H1 (cell line): Measurements from ENCODE around the gene CACNA2D3. TPM values are rescaled to one million over a fixed set of nuclear protein-coding genes. Genes with fewer than 3 reads are reported as not detected.
A peak's percentile ranks its signal among the peaks of the same experiment; 100 is the strongest.

ENCODE experiments used
- CTCF ChIA-PET: fragments of 300-600 bp; sonication (Branson Sonifier 250); formaldehyde crosslinking; loops from one replicate; lab custom pipeline; 2021; ENCODE audit not compliant: partially characterized antibody; lab: Charles Lee
- POLR2A ChIA-PET: fragments of 300-600 bp; sonication (Branson Sonifier 250); formaldehyde crosslinking; loops from one replicate; lab custom pipeline; 2021; ENCODE audit warnings: inconsistent platforms; ENCODE audit not compliant: partially characterized antibody; lab: Charles Lee
- DNase-seq, 2 experiments: peaks; one replicate each; pipeline versions ENCODE4 v3.0.0 to v3.0.0-alpha.2; 2010 to 2022; ENCODE audit warnings: low spot score in 2 of 2, low read depth in 1 of 2, mixed read lengths in 1 of 2
- FAIRE-seq: peaks from 2 replicates; lab custom pipeline; 2011; peaks lifted over from hg19 to GRCh38; lab: Jason Lieb, UNC
- H2AFZ ChIP-seq: 2 replicates; pipeline ENCODE4 v1.8.1; 2012; ENCODE audit warnings: low read length, inconsistent platforms
- H2AK5ac ChIP-seq: 2 replicates; pipeline ENCODE4 v1.6.1; 2013; ENCODE audit warnings: low read depth, low read length
- H2BK120ac ChIP-seq: replicated peaks from 2 replicates; pipeline ENCODE3; 2013; ENCODE audit warnings: low read depth, low read length, inconsistent platforms
- H2BK12ac ChIP-seq: 2 replicates; pipeline ENCODE4 v1.6.1; 2013; ENCODE audit warnings: low read depth, low read length
- H2BK15ac ChIP-seq: 2 replicates; pipeline ENCODE4 v1.6.1; 2013; ENCODE audit warnings: low read length
- H2BK20ac ChIP-seq: 2 replicates; pipeline ENCODE4 v1.6.1; 2013; ENCODE audit warnings: low read length
- H2BK5ac ChIP-seq: 2 replicates; pipeline ENCODE4 v1.6.1; 2013; ENCODE audit warnings: low read depth, low read length
- H3K14ac ChIP-seq: 2 replicates; pipeline ENCODE4 v1.6.1; 2013; ENCODE audit warnings: inconsistent platforms; ENCODE audit not compliant: insufficient read length
- H3K18ac ChIP-seq: 2 replicates; pipeline ENCODE4 v1.6.1; 2013; ENCODE audit warnings: low read length; ENCODE audit errors: extremely low read depth
- H3K23ac ChIP-seq: 2 replicates; pipeline ENCODE4 v1.6.1; 2013; ENCODE audit warnings: inconsistent platforms; ENCODE audit not compliant: insufficient read length
- H3K23me2 ChIP-seq: 2 replicates; pipeline ENCODE4 v1.6.1; 2013; ENCODE audit warnings: low read depth, low read length
- H3K27ac ChIP-seq: 2 replicates; pipeline ENCODE4 v1.6.1; 2011; ENCODE audit warnings: low read depth, low read length, inconsistent platforms
- H3K27me3 ChIP-seq, 4 experiments: replicated peaks in 1 of 4; 1 replicate in 1 of 4; 2 replicates in 3 of 4; pipeline versions ENCODE4 v1.6.1 to v1.8.1; 2011 to 2013; ENCODE audit warnings: low read length in 3 of 4, mild to moderate bottlenecking in 3 of 4, inconsistent platforms in 2 of 4, mixed read lengths in 2 of 4, moderate library complexity in 1 of 4; ENCODE audit not compliant: control insufficient read depth in 3 of 4, insufficient read depth in 3 of 4; ENCODE audit errors: extremely low read depth in 1 of 4
- H3K36me3 ChIP-seq, 4 experiments: 2 replicates each; pipeline versions ENCODE4 v1.6.1 to v1.8.1; 2011 to 2013; ENCODE audit warnings: mild to moderate bottlenecking in 4 of 4, low read length in 3 of 4, moderate library complexity in 2 of 4, control low read depth in 1 of 4, inconsistent platforms in 1 of 4; ENCODE audit not compliant: insufficient read depth in 4 of 4, control insufficient read depth in 2 of 4
- H3K4ac ChIP-seq: replicated peaks from 2 replicates; pipeline ENCODE3; 2013; ENCODE audit warnings: low read length, low read depth, mixed read lengths, inconsistent platforms; ENCODE audit not compliant: insufficient read length
- H3K4me1 ChIP-seq, 4 experiments: replicated peaks in 1 of 4; 1 replicate in 1 of 4; 2 replicates in 3 of 4; pipeline versions ENCODE4 v1.6.1 to v1.8.1; 2011 to 2013; ENCODE audit warnings: low read length in 3 of 4, inconsistent platforms in 2 of 4, mixed read lengths in 1 of 4; ENCODE audit not compliant: insufficient read depth in 4 of 4, control insufficient read depth in 3 of 4
- H3K4me2 ChIP-seq, 2 experiments: 2 replicates each; pipeline versions ENCODE4 v1.6.1 to v1.8.1; 2011 to 2013; ENCODE audit warnings: low read depth in 2 of 2, low read length in 2 of 2, control low read depth in 1 of 2, inconsistent platforms in 1 of 2, mild to moderate bottlenecking in 1 of 2; ENCODE audit not compliant: insufficient read depth in 1 of 2
- H3K4me3 ChIP-seq, 4 experiments: fragments of 200-600, 300-600 bp in 1 of 4; sonication (generic), shearing (Covaris generic), sonication (Bioruptor Twin) in 1 of 4; 2 replicates each; pipeline versions ENCODE4 v1.5.1 to v1.8.1; 2011 to 2016; ENCODE audit warnings: low read length in 4 of 4, low read depth in 3 of 4, control low read depth in 2 of 4, inconsistent platforms in 2 of 4, mild to moderate bottlenecking in 2 of 4, mixed read lengths in 1 of 4, moderate library complexity in 1 of 4; ENCODE audit not compliant: insufficient read depth in 2 of 4; ENCODE audit errors: extremely low read depth in 1 of 4
- H3K56ac ChIP-seq: replicated peaks from 2 replicates; pipeline ENCODE3; 2013; ENCODE audit warnings: low read depth, mild to moderate bottlenecking, mixed read lengths, low read length, inconsistent platforms; ENCODE audit not compliant: insufficient read length
- H3K79me1 ChIP-seq: 2 replicates; pipeline ENCODE4 v1.6.1; 2013; ENCODE audit warnings: low read depth, low read length, control low read depth
- H3K79me2 ChIP-seq, 2 experiments: 2 replicates each; pipeline versions ENCODE4 v1.6.1 to v1.8.1; 2012 to 2013; ENCODE audit warnings: low read length in 2 of 2, mild to moderate bottlenecking in 2 of 2, inconsistent platforms in 1 of 2; ENCODE audit not compliant: insufficient read depth in 2 of 2, control insufficient read depth in 1 of 2
- H3K9ac ChIP-seq, 4 experiments: replicated peaks in 1 of 4; 1 replicate in 1 of 4; 2 replicates in 3 of 4; pipeline versions ENCODE4 v1.6.1 to v1.8.1; 2011 to 2013; ENCODE audit warnings: low read depth in 3 of 4, low read length in 3 of 4, control low read depth in 2 of 4, mild to moderate bottlenecking in 2 of 4, moderate library complexity in 2 of 4, inconsistent platforms in 1 of 4; ENCODE audit errors: extremely low read depth in 1 of 4
- H3K9me3 ChIP-seq, 2 experiments: 2 replicates each; pipeline versions ENCODE4 v1.6.1 to v1.8.1; 2012 to 2013; ENCODE audit warnings: mild to moderate bottlenecking in 2 of 2, moderate library complexity in 2 of 2, control low read depth in 1 of 2, inconsistent platforms in 1 of 2, low read depth in 1 of 2, low read length in 1 of 2, mixed read lengths in 1 of 2; ENCODE audit not compliant: insufficient read depth in 2 of 2
- H4K20me1 ChIP-seq, 2 experiments: replicated peaks in 1 of 2; 2 replicates each; pipeline versions ENCODE3 to v1.8.1; 2011 to 2013; ENCODE audit warnings: inconsistent platforms in 2 of 2, low read length in 2 of 2, mild to moderate bottlenecking in 1 of 2; ENCODE audit not compliant: insufficient read depth in 2 of 2, control insufficient read depth in 1 of 2
- H4K5ac ChIP-seq: 2 replicates; pipeline ENCODE4 v1.6.1; 2013; ENCODE audit warnings: low read length, low read depth, mixed read lengths, inconsistent platforms; ENCODE audit not compliant: insufficient read length
- H4K8ac ChIP-seq: 2 replicates; pipeline ENCODE4 v1.8.0; 2013; ENCODE audit warnings: mild to moderate bottlenecking, moderate library complexity, low read length, inconsistent platforms; ENCODE audit not compliant: insufficient read depth; ENCODE audit errors: extremely low read depth
- H4K91ac ChIP-seq: replicated peaks from 2 replicates; pipeline ENCODE3; 2013; ENCODE audit warnings: low read length, mixed read lengths, inconsistent platforms; ENCODE audit not compliant: insufficient read length
- BACH1 ChIP-seq: IDR thresholded peaks from 2 replicates; pipeline ENCODE4 v1.6.1; 2012; ENCODE audit warnings: low read length, improper control_type of control experiment
- CEBPB ChIP-seq: IDR thresholded peaks from 2 replicates; pipeline ENCODE4 v1.6.1; 2012; ENCODE audit warnings: low read depth, low read length
- TAF7 ChIP-seq: optimal IDR thresholded peaks from 2 replicates; pipeline ENCODE3; 2011; ENCODE audit warnings: low read depth, mild to moderate bottlenecking, inconsistent platforms, low read length, moderate library complexity, borderline replicate concordance
- WGBS, 2 experiments: shearing (Covaris generic) in 1 of 2; methylation state at CpG; one replicate each; pipeline versions ENCODE4 v1.1.6 to v1.1.7; 2013 to 2015; ENCODE audit warnings: low lambda C conversion rate in 2 of 2, mixed read lengths in 2 of 2, inconsistent platforms in 1 of 2, low coverage in 1 of 2, missing lambda C conversion rate in 1 of 2; ENCODE audit not compliant: insufficient replicate concordance in 2 of 2, insufficient coverage in 1 of 2, insufficient read length in 1 of 2; ENCODE audit errors: extremely low coverage in 1 of 2, missing lambda C conversion rate in 1 of 2; 5-methylcytosine and 5-hydroxymethylcytosine counted together
- polyA plus RNA-seq, 7 experiments: library from polyadenylated mRNA; depleted of rRNA in 3 of 7; stranded (reverse) in 5 of 7; unstranded in 2 of 7; fragments of >200 nt in 5 of 7; fragments of 200-250 nt in 2 of 7; gene quantifications; 1 replicate in 5 of 7; 2 replicates in 1 of 7; 4 replicates in 1 of 7; pipeline versions ENCODE4 v1.2.1 to v1.2.3, GENCODE V29; 2011 to 2013; ENCODE audit warnings: missing spikeins in 2 of 7, mixed read lengths in 2 of 7
- total RNA-seq: library from RNA; stranded (reverse); fragmentation: NEBNext Ultra II Directional; extraction: Animal tissue kit (Norgen Biotek cat#: 25700); gene quantifications from 2 replicates; pipeline ENCODE4 v1.2.1, GENCODE V29; 2021
- TF ChIP-seq, protein P1 (sequence below): IDR thresholded peaks from 2 replicates; pipeline ENCODE4 v1.6.1; 2011; ENCODE audit warnings: low read depth, mild to moderate bottlenecking, low read length; ENCODE audit not compliant: insufficient read depth
- TF ChIP-seq, protein P2 (sequence below): IDR thresholded peaks from 2 replicates; pipeline ENCODE4 v1.6.1; 2012; ENCODE audit warnings: low read length, inconsistent platforms
- TF ChIP-seq, protein P3 (sequence below): IDR thresholded peaks from 2 replicates; pipeline ENCODE4 v1.6.1; 2012; ENCODE audit warnings: inconsistent platforms

The CACNA2D3 gene
- total and polyA plus RNA-seq, 2 of the 8 experiments (the other 6 are each of a cell fraction or from before 2014, with no cell fraction given), result 1.5 to 1.8 TPM

DNA sequence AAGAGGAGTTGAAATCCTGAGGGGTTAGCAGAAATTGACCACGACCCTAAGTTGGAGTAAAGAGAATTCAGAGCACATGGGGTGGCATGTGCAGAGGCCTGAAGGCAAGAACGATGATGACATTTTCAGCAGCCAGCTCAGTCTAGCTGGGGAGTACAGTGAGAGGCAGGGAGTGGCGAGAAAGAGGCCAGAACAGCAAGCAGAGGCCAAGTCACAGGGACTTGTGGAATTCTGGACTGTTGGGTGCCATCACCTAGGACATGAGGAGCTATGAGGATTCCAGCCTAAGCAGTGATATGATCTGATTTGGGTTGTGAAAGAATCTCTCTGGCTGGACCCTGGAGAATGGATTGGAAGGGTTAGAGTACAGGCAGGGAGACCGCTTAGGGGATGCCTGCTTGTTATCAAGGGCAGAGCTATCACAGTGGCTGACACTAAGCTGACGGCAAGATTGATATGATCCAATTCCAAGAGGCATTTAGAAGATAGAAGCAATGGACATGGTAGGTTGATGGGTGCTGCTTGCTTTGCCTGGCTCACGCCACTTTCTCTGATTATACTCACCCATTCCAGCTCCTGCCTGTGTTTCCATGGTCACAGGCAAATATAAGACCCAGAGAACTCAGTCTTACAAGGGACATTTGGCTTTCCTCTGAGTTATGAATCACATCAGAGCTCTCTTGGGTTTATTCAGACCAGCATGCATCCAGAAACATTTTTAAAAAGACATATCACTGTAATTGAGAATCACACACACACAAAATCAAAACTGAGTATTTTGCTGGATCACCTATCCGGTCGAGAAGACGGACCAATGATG is 739.1 kb downstream of the CACNA2D3 start:
- Histone ChIP-seq H3K4me1 (peaks cover 0 to 13% (median 9%) of the 10 kb centered on the region in 4 experiments; a peak in 6 of 7 replicates), H4K91ac (peak overlapping the region; percentile 20), H3K23me2 (no peaks in the 10 kb centered on the region), H3K14ac (no peak overlapping the region), H3K23ac (no peak overlapping the region), H3K36me3 (no peaks in the 10 kb centered on the region), H4K5ac (no peak overlapping the region), H3K4me2 (no peak overlapping the region), H3K9me3 (no peaks in the 10 kb centered on the region), H3K56ac (no peak overlapping the region), H3K27ac (no peak overlapping the region), H3K9ac (no peak overlapping the region), H3K79me1 (no peaks in the 10 kb centered on the region; the same call in 1 of the 2 replicates), H3K79me2 (no peaks in the 10 kb centered on the region), H2BK12ac (no peak overlapping the region), H4K20me1 (no peaks in the 10 kb centered on the region), H2BK120ac (no peak overlapping the region), H2BK15ac (peak overlapping the region; percentile 32; the same call in 1 of the 2 replicates), H4K8ac (no peak overlapping the region), H3K4me3 (no peak overlapping the region), H2BK20ac (0 out of 2 replicates have a peak overlapping the region, but pooled peaks have one; percentile 34), H2BK5ac (peak overlapping the region; percentile 26; the same call in 1 of the 2 replicates), H3K27me3 (peaks cover 0 to 2% (median under 1%) of the 10 kb centered on the region in 4 experiments; a peak in 1 of 7 replicates), H2AK5ac (no peak overlapping the region), H2AFZ (no peak overlapping the region), H3K4ac (no peak overlapping the region), H3K18ac (no peak overlapping the region)
- FAIRE-seq (no peak), DNase-seq (no peak)
- 92% methylated on average over 9 of the region's 9 CpGs; no CpG with 5 or more reads in 1 of the 2 experiments for WGBS, 2 experiments
- TF ChIP-seq, protein P1, sequence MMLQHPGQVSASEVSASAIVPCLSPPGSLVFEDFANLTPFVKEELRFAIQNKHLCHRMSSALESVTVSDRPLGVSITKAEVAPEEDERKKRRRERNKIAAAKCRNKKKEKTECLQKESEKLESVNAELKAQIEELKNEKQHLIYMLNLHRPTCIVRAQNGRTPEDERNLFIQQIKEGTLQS, result no peak
- TF ChIP-seq, protein P2, sequence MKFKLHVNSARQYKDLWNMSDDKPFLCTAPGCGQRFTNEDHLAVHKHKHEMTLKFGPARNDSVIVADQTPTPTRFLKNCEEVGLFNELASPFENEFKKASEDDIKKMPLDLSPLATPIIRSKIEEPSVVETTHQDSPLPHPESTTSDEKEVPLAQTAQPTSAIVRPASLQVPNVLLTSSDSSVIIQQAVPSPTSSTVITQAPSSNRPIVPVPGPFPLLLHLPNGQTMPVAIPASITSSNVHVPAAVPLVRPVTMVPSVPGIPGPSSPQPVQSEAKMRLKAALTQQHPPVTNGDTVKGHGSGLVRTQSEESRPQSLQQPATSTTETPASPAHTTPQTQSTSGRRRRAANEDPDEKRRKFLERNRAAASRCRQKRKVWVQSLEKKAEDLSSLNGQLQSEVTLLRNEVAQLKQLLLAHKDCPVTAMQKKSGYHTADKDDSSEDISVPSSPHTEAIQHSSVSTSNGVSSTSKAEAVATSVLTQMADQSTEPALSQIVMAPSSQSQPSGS, result no peak
- TF ChIP-seq BACH1 (no peak), TAF7 (no peak), CEBPB (no peak)
- TF ChIP-seq, protein P3, sequence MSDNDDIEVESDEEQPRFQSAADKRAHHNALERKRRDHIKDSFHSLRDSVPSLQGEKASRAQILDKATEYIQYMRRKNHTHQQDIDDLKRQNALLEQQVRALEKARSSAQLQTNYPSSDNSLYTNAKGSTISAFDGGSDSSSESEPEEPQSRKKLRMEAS, result no peak
- ChIA-PET CTCF (interaction anchor here (1.1 to 3.4 kb wide), 3 partner anchors 8 to 30 kb away, joined by 5 to 14 read pairs (median 7); no protein-coding TSS in a partner anchor), POLR2A (no interaction called here)
